Thoracic aorta (tissue), 2 donors: ENCODE results near the gene ZBTB9. TPM values are rescaled to one million over a fixed set of nuclear protein-coding genes. Genes with fewer than 3 reads are reported as not detected.
A peak's percentile ranks its signal among the peaks of the same experiment; 100 is the strongest.

Source experiments
- ATAC-seq: fragments of 150-250 bp; one replicate; pipeline ENCODE4 v1.8.0; 2017; ENCODE audit warnings: low read depth; ENCODE audit not compliant: insufficient number of reproducible peaks, low FRiP score
- DNase-seq: peaks from one replicate; pipeline ENCODE4 v3.0.0-alpha.2; 2020; ENCODE audit warnings: low spot score
- H3K27ac ChIP-seq, 2 donors: fragments of 200-600 bp; sonication (generic); 1 replicate in 1 of 2; 2 replicates in 1 of 2; pipeline ENCODE4 v1.5.1; 2016; ENCODE audit warnings: mild to moderate bottlenecking in 2 of 2, moderate library complexity in 2 of 2
- H3K27me3 ChIP-seq: fragments of 200-600 bp; sonication (generic); replicated peaks from 2 replicates; pipeline ENCODE4 v1.6.0; 2016; ENCODE audit warnings: mild to moderate bottlenecking; ENCODE audit not compliant: insufficient read depth
- H3K36me3 ChIP-seq: fragments of 200-600 bp; sonication (generic); one replicate; pipeline ENCODE4 v1.5.1; 2016
- H3K4me1 ChIP-seq, 2 donors: fragments of 200-600 bp; sonication (generic); 1 replicate in 1 of 2; 2 replicates in 1 of 2; pipeline versions ENCODE4 v1.5.1 to v1.6.0; 2016; ENCODE audit warnings: low read depth in 2 of 2, mild to moderate bottlenecking in 1 of 2; ENCODE audit not compliant: control insufficient read depth in 1 of 2
- H3K4me3 ChIP-seq: fragments of 200-600 bp; sonication (generic); 2 replicates; pipeline ENCODE4 v1.5.1; 2016; ENCODE audit warnings: mild to moderate bottlenecking
- H3K9me3 ChIP-seq: fragments of 200-600 bp; sonication (generic); 2 replicates; pipeline ENCODE4 v1.5.1; 2016
- CTCF ChIP-seq: fragments of 200-600 bp; sonication (generic); IDR thresholded peaks from one replicate; pipeline ENCODE4 v1.5.1; 2019; ENCODE audit warnings: antibody characterized with exemption
- total RNA-seq, 2 donors: library from RNA; depleted of rRNA; stranded (reverse); fragments of >200 nt; gene quantifications; one replicate each; pipeline versions ENCODE4 v1.1.0 to v1.2.3, GENCODE V29; 2016

The ZBTB9 gene, protein sequence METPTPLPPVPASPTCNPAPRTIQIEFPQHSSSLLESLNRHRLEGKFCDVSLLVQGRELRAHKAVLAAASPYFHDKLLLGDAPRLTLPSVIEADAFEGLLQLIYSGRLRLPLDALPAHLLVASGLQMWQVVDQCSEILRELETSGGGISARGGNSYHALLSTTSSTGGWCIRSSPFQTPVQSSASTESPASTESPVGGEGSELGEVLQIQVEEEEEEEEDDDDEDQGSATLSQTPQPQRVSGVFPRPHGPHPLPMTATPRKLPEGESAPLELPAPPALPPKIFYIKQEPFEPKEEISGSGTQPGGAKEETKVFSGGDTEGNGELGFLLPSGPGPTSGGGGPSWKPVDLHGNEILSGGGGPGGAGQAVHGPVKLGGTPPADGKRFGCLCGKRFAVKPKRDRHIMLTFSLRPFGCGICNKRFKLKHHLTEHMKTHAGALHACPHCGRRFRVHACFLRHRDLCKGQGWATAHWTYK
- total RNA-seq, result 1 to 10 TPM; 1.1 to 7.1 TPM

DNA sequence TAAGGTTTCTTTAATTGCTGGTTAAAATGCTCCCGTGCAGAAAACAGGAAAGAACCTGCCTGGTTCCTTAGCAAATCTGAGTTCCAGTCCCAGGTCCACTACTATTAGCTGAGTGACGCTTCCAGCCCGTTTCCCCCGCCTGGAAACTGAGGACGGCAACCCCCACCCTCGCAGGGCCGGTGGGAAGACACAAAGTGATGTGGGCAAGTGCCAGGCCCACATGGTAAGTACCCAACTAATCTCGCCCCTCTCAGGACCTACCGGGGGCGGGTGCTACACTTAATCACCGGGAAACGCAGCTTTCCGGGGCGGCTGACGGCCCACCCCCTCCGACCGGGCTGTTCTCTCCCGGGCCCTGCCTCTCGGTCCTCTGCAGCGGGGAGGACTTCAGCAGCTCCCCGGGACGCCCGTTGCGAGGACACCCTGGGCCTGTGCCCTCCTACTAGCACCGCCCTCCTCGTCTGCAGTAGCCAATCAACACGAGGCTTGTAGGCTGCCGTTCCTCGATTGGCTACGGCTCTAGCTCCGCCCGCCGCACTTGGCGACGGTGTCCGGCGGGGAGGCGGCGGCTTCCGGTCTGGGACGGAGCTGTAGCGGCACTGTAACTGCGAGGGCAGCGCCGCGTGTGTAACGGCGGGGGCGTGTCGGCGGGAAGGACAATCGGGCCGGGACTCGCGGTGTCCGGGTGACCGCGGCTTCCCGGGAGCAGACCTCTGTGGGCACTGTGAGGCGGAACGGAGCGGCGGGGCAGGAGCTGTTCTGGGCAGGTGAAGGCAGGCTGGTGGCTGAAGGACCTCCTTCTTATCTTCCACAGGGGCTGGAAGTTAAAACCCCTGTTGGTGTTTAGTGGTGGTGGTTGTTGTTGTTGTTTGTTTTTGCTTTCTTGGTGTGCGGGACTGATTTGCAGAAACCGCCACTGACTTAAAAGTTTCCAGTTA lies at the start of gene ZBTB9:
TSS of gene ZBTB9 (plus strand) at position 568 of the 938 bp plus-strand sequence. CDS start 525 bp downstream, outside the sequence.
- DNase-seq, result peak; percentile 90
- no peaks in the 10 kb centered on the region for H3K27me3 ChIP-seq
- H3K9me3 ChIP-seq, result no peaks in the 10 kb centered on the region
- H3K4me3 ChIP-seq, result peak within 1 kb of the TSS; percentile 96
- no peak for TF ChIP-seq CTCF
- H3K36me3 ChIP-seq, result peaks cover 17% of the 10 kb centered on the region
- ATAC-seq, result peak; percentile 95
- peaks cover 10 to 21% of the 10 kb centered on the region in 2 donors for H3K4me1 ChIP-seq
- H3K27ac ChIP-seq, result peak within 1 kb of the TSS; percentile 42 to 72

- H3K27ac ChIP-seq, result no peak overlapping the region
- DNase-seq, result no peak
- no peaks in the 10 kb centered on the region for H3K27me3 ChIP-seq
- no peaks in the 10 kb centered on the region for H3K4me1 ChIP-seq
- no peaks in the 10 kb centered on the region for H3K36me3 ChIP-seq
- no peaks in the 10 kb centered on the region for H3K9me3 ChIP-seq
- no peak overlapping the region for H3K4me3 ChIP-seq
- no peak for ATAC-seq
- no peak for TF ChIP-seq CTCF
Observed at GRCh38 chr6:33404884-33405283, 49.5 kb upstream of the ZBTB9 start.

GRCh38 chr6:33405386-33405940 lies 48.9 kb upstream of the ZBTB9 start:
- Histone ChIP-seq H3K27ac (no peak overlapping the region), H3K4me1 (no peaks in the 10 kb centered on the region), H3K4me3 (no peak overlapping the region), H3K27me3 (no peaks in the 10 kb centered on the region), H3K36me3 (no peaks in the 10 kb centered on the region), H3K9me3 (no peaks in the 10 kb centered on the region)
- ATAC-seq (no peak), DNase-seq (no peak)
- TF ChIP-seq CTCF, result no peak

DNA sequence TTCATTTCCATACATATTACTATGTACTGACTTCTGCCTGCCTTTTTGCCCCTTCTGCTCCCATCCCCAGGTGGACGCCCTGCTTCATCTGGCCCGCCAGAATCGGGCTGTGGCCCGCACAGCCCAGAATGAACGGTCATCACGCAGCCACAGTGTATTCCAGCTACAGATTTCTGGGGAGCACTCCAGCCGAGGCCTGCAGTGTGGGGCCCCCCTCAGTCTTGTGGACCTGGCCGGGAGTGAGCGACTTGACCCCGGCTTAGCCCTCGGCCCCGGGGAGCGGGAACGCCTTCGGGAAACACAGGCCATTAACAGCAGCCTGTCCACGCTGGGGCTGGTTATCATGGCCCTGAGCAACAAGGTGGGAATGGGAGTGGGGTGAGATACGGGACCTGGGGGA lies 48.2 kb upstream of the ZBTB9 start:
- Histone ChIP-seq H3K36me3 (no peaks in the 10 kb centered on the region), H3K27ac (no peak overlapping the region), H3K4me3 (no peak overlapping the region), H3K27me3 (no peaks in the 10 kb centered on the region), H3K9me3 (no peaks in the 10 kb centered on the region), H3K4me1 (no peaks in the 10 kb centered on the region)
- ATAC-seq (no peak), DNase-seq (no peak)
- no peak for TF ChIP-seq CTCF
